ENCODE data around the gene FHL2.

- no peak for TF ChIP-seq CTCF (IDR thresholded peaks at IDR 0.05; ENCODE audit: insufficient read depth, low read length, poor library complexity, severe bottlenecking)
- TF ChIP-seq EZH2phosphoT487 (conservative IDR thresholded peaks at IDR 0.05; ENCODE audit: low read length): no peak
Observed at GRCh38 chr2:105330681-105331375, 68.0 kb downstream of the FHL2 start.

Measured in SU-DHL-6 (cell line).